GM21576 (cell line): ENCODE data around the gene PEAR1.

Experiments
- ATAC-seq: cut with Tn5 transposase; IDR thresholded peaks from one replicate; pipeline ENCODE4 v1.9.1; 2021; ENCODE audit warnings: mild to moderate bottlenecking, moderate library complexity; ENCODE audit not compliant: unreplicated experiment

PEAR1 gene

DNA sequence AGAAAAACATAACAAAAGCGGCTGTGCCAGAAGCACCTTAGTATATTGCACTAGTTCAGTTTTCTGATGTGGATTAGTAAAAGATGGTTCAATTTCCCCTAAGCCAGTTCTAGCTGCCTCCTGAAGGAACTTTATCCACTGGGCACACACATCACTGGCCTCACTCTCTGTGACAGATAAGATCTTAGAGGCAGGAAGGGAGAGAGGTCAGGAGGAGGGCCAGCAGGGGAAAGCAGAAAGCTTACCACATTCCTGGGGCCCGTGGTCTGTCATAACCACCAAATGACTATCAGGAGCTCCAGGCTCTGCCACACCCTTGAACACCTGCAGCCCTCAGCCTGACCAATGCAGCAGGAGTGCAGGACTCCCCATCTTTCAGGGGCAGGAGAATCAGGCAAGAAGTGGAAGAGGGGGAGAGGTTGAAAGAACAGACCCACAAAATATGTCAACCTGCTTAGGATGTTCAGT, 64.8 kb downstream of the PEAR1 start:
- ATAC-seq = no peak

DNA sequence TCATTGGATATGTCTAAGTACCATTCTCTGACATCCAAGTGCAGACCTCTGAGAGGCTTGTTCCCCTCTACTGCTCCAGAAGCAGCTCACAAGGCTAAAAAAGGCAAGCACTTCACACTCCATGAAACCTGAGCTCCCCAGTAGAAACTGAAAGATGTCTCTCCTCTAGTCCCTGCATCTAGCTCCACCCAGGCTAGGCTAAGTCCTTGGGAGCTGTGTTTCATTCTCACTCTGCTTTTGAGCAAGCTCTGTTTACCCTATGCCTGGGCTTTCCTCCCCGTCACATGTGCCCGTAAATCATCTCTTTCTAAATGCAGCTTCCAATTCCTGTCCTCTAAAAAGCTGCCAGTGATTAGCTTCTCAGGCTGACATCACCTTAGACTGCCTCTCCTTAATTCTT, 65.9 kb downstream of the PEAR1 start:
- no peak for ATAC-seq

- no peak for ATAC-seq
These were observed 66.4 kb downstream of the PEAR1 start for GRCh38 chr1:156959925-156960324.

GRCh38 chr1:156961709-156962108, 68.2 kb downstream of the PEAR1 start:
- no peak for ATAC-seq

DNA sequence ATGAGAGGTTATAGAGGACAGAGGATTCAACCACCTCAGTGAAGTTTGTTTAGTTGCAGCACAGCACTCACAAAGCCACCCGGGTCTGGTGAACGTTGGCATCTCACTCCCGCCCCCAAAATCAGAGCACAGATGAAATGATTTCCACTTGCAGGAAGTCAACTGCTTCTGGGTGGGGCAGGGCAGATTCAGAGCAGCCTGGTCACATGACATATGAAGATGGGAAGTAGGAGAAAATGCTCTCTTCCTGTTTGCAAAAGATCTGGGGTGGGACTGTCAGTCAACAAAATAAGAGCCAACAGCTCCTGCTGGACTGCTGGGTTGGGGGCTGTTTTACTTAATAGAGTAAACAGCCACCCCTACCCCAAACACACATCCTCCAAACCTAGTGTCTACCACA, 70.1 kb downstream of the PEAR1 start:
- ATAC-seq = no peak

GRCh38 chr1:156964441-156964840, 70.9 kb downstream of the PEAR1 start:
- no peak for ATAC-seq
